Endothelial cell of umbilical vein (primary cell): ENCODE data around the gene CERK. TPM values are rescaled to one million over a fixed set of nuclear protein-coding genes. Genes with fewer than 3 reads are reported as not detected.

Experiments used
- BruUV-seq: library from RNA; stranded (reverse); fragments of 400-500 nt; replicated peaks from 2 replicates; lab custom pipeline; 2021; lab: Mats Ljungman, UMichigan
- CTCF ChIA-PET: fragments of 300-600, 350-600 bp; sonication (Branson Sonifier 250); formaldehyde crosslinking; loops from one replicate; lab custom pipeline; 2021; ENCODE audit warnings: antibody characterized with exemption, inconsistent platforms; lab: Charles Lee
- POLR2A ChIA-PET: fragments of 300-600, 350-600 bp; sonication (Branson Sonifier 250); formaldehyde crosslinking; loops from one replicate; lab custom pipeline; 2021; ENCODE audit warnings: antibody characterized with exemption, inconsistent platforms; lab: Charles Lee
- DNase-seq: peaks from one replicate; pipeline ENCODE4 v3.0.0-alpha.2; 2011; ENCODE audit warnings: low read depth, low spot score
- FAIRE-seq: peaks from 2 replicates; lab custom pipeline; 2011; peaks lifted over from hg19 to GRCh38; lab: Jason Lieb, UNC
- H2AFZ ChIP-seq: 2 replicates; pipeline ENCODE4 v1.6.0; 2012; ENCODE audit warnings: low read depth, low read length, control low read depth, inconsistent platforms
- H3K27ac ChIP-seq: 2 replicates; pipeline ENCODE4 v1.5.1; 2011; ENCODE audit warnings: low read depth, mild to moderate bottlenecking, control low read depth, low read length, moderate library complexity; ENCODE audit not compliant: insufficient read depth
- H3K27me3 ChIP-seq, 2 experiments: 2 replicates each; pipeline versions ENCODE4 v1.6.0 to v1.6.1; 2011; ENCODE audit warnings: low read length in 2 of 2, mixed read lengths in 1 of 2; ENCODE audit not compliant: control insufficient read depth in 2 of 2, insufficient read depth in 2 of 2
- H3K36me3 ChIP-seq, 2 experiments: 2 replicates in 1 of 2; 3 replicates in 1 of 2; pipeline ENCODE4 v1.5.1; 2011; ENCODE audit warnings: low read length in 2 of 2, mild to moderate bottlenecking in 1 of 2, moderate library complexity in 1 of 2; ENCODE audit not compliant: control insufficient read depth in 2 of 2, insufficient read depth in 2 of 2; ENCODE audit errors: extremely low read depth in 1 of 2
- H3K4me1 ChIP-seq: 3 replicates; pipeline ENCODE4 v1.5.1; 2011; ENCODE audit warnings: mild to moderate bottlenecking, low read length; ENCODE audit not compliant: control insufficient read depth, insufficient read depth; ENCODE audit errors: extremely low read depth
- H3K4me2 ChIP-seq: 2 replicates; pipeline ENCODE4 v1.6.1; 2011; ENCODE audit warnings: low read length, control low read depth, mixed read lengths; ENCODE audit not compliant: insufficient read depth
- H3K4me3 ChIP-seq, 3 experiments: fragments of 200-600 bp in 1 of 3; sonication (generic), shearing (Covaris generic) in 1 of 3; replicated peaks in 1 of 3; 2 replicates each; pipeline ENCODE4 v1.5.1; 2011 to 2016; ENCODE audit warnings: control low read depth in 3 of 3, low read length in 3 of 3, mild to moderate bottlenecking in 2 of 3, inconsistent platforms in 1 of 3, low read depth in 1 of 3, moderate library complexity in 1 of 3; ENCODE audit not compliant: insufficient read depth in 1 of 3
- H3K79me2 ChIP-seq: 2 replicates; pipeline ENCODE4 v1.6.0; 2012; ENCODE audit warnings: low read length, inconsistent platforms; ENCODE audit not compliant: control insufficient read depth, insufficient read depth
- H3K9ac ChIP-seq: replicated peaks from 2 replicates; pipeline ENCODE3; 2011; ENCODE audit warnings: low read length, control low read depth; ENCODE audit not compliant: insufficient read depth; ENCODE audit errors: extremely low read depth
- H3K9me1 ChIP-seq: replicated peaks from 3 replicates; pipeline ENCODE4 v1.6.0; 2011; ENCODE audit warnings: mild to moderate bottlenecking, low read length; ENCODE audit not compliant: control insufficient read depth, insufficient read depth; ENCODE audit errors: extremely low read depth
- H3K9me3 ChIP-seq: replicated peaks from 2 replicates; pipeline ENCODE4 v1.5.1; 2012; ENCODE audit warnings: low read length, inconsistent platforms; ENCODE audit not compliant: control insufficient read depth, insufficient read depth
- H4K20me1 ChIP-seq: replicated peaks from 2 replicates; pipeline ENCODE3; 2011; ENCODE audit warnings: mild to moderate bottlenecking, low read length; ENCODE audit not compliant: control insufficient read depth, insufficient read depth; ENCODE audit errors: extremely low read depth
- EZH2 ChIP-seq: IDR thresholded peaks from 2 replicates; pipeline ENCODE4 v1.6.1; 2012; ENCODE audit warnings: borderline replicate concordance, low read depth, mild to moderate bottlenecking, moderate library complexity, low read length, inconsistent platforms; ENCODE audit not compliant: severe bottlenecking
- FOS ChIP-seq: IDR thresholded peaks from 2 replicates; pipeline ENCODE4 v1.6.1; 2011; ENCODE audit warnings: mild to moderate bottlenecking, low read length, moderate library complexity, borderline replicate concordance; ENCODE audit not compliant: insufficient read depth
- GATA2 ChIP-seq: IDR thresholded peaks from 2 replicates; pipeline ENCODE4 v1.7.0; 2011; ENCODE audit warnings: low read depth, mild to moderate bottlenecking, moderate library complexity, mixed read lengths, low read length; ENCODE audit not compliant: insufficient read length, insufficient read depth
- JUN ChIP-seq: IDR thresholded peaks from 2 replicates; pipeline ENCODE4 v1.6.1; 2011; ENCODE audit warnings: borderline replicate concordance, low read depth; ENCODE audit not compliant: insufficient read length, insufficient read depth
- MYC ChIP-seq: IDR thresholded peaks from one replicate; pipeline ENCODE4 v1.6.1; 2011; ENCODE audit warnings: mild to moderate bottlenecking, low read depth, low read length
- POLR2A ChIP-seq: IDR thresholded peaks from 2 replicates; pipeline ENCODE4 v1.6.1; 2012; ENCODE audit warnings: low read depth, mild to moderate bottlenecking, control low read depth, low read length
- POLR2AphosphoS5 ChIP-seq: IDR thresholded peaks from 2 replicates; pipeline ENCODE4 v1.6.1; 2012; ENCODE audit warnings: low read depth, mild to moderate bottlenecking, control low read depth, low read length, moderate library complexity; ENCODE audit not compliant: insufficient read depth
- dilution Hi-C: fragments of 300-500 bp; cut with MboI; formaldehyde crosslinking; loops from one replicate; pipeline ENCODE4 v1.15.0; 2019; ENCODE audit warnings: low sequenced_read_pairs; ENCODE audit not compliant: extremely low pct_ligation_motif_present
- intact Hi-C: fragments of 100-400 bp; cut with micrococcal nuclease; formaldehyde crosslinking; loops from one replicate; pipeline ENCODE4 v1.10.0; 2022
- polyA plus RNA-seq, 4 experiments: library from polyadenylated mRNA; depleted of rRNA in 3 of 4; stranded (reverse) in 3 of 4; unstranded in 1 of 4; fragments of >200 nt; gene quantifications; 2 replicates each; pipeline versions ENCODE4 v1.2.1 to v1.2.3, GENCODE V29; 2011 to 2012; ENCODE audit warnings: missing spikeins in 1 of 4
- total RNA-seq: library from RNA; stranded (reverse); gene quantifications from 2 replicates; pipeline ENCODE4 v1.2.3, GENCODE V29; 2021
- TF ChIP-seq, protein P1 (sequence below): IDR thresholded peaks from 2 replicates; pipeline ENCODE4 v1.6.1; 2011; ENCODE audit not compliant: insufficient read depth, insufficient read length
- TF ChIP-seq, protein P2 (sequence below), 2 donors: IDR thresholded peaks; 1 replicate in 1 of 2; 2 replicates in 1 of 2; pipeline ENCODE4 v1.5.1; 2011; ENCODE audit warnings: low read length in 2 of 2, mild to moderate bottlenecking in 2 of 2, moderate library complexity in 2 of 2, control low read depth in 1 of 2, inconsistent platforms in 1 of 2, low read depth in 1 of 2; ENCODE audit not compliant: insufficient read depth in 1 of 2; ENCODE audit errors: extremely low read depth in 1 of 2

CERK gene
- total and polyA plus RNA-seq, 2 donors (not counting 3 experiments of a cell fraction or from before 2014, with no cell fraction given): 61.1 to 88.0 TPM

DNA sequence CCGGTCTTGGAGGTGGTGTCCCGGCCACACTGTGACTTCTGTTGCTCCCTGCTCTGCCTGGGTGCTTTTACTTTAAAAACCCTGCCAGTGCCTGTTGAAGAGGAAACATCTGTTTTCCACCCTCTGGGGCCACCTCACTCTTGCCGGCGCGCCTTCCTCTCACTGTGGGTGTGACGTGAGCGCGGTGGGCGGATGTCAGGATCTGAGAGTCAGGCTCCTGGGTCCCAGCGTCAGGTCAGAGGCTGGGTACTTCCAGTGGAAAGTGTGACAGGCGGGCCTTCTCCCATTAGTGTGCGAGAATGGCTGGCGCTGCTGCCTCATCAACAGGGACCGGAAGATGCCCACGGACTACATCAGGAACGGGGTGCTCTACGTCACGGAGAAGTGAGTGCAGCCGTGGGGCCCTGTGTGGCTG is 63.7 kb downstream of the CERK start:
- intact Hi-C loops: no loop called here
- POLR2A ChIA-PET: no interaction called here

More for the DNA sequence above, 63.7 kb downstream of the CERK start:
- CTCF ChIA-PET: no interaction called here
- no peaks in the 10 kb centered on the region for H3K4me1 ChIP-seq
- no peak overlapping the region for H3K27ac ChIP-seq
- no peaks in the 10 kb centered on the region for H3K9me3 ChIP-seq
- BruUV-seq: no TSS peak
- H3K4me3 ChIP-seq: no peak overlapping the region
- H3K79me2 ChIP-seq: no peaks in the 10 kb centered on the region
- H3K36me3 ChIP-seq: no peaks in the 10 kb centered on the region
- DNase-seq: peak; percentile 36
- TF ChIP-seq GATA2: no peak
- no peak for TF ChIP-seq EZH2
- TF ChIP-seq, protein P1, sequence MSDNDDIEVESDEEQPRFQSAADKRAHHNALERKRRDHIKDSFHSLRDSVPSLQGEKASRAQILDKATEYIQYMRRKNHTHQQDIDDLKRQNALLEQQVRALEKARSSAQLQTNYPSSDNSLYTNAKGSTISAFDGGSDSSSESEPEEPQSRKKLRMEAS: no peak
- TF ChIP-seq, protein P2, sequence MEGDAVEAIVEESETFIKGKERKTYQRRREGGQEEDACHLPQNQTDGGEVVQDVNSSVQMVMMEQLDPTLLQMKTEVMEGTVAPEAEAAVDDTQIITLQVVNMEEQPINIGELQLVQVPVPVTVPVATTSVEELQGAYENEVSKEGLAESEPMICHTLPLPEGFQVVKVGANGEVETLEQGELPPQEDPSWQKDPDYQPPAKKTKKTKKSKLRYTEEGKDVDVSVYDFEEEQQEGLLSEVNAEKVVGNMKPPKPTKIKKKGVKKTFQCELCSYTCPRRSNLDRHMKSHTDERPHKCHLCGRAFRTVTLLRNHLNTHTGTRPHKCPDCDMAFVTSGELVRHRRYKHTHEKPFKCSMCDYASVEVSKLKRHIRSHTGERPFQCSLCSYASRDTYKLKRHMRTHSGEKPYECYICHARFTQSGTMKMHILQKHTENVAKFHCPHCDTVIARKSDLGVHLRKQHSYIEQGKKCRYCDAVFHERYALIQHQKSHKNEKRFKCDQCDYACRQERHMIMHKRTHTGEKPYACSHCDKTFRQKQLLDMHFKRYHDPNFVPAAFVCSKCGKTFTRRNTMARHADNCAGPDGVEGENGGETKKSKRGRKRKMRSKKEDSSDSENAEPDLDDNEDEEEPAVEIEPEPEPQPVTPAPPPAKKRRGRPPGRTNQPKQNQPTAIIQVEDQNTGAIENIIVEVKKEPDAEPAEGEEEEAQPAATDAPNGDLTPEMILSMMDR (IDR thresholded peaks at IDR 0.05; ENCODE audit: extremely low read depth in 1 of 2, insufficient read depth in 1 of 2, low read depth in 1 of 2, low read length in 2 of 2): no peak
- no peak for TF ChIP-seq POLR2A
- no peak for TF ChIP-seq MYC
- TF ChIP-seq FOS: no peak
- no peak for TF ChIP-seq JUN
- TF ChIP-seq POLR2AphosphoS5: no peak
- no peak overlapping the region for H3K9ac ChIP-seq
- FAIRE-seq: no peak
- no peaks in the 10 kb centered on the region for H4K20me1 ChIP-seq
- no peak overlapping the region for H3K4me2 ChIP-seq
- dilution Hi-C loops: no loop called here
- H3K27me3 ChIP-seq: no peaks in the 10 kb centered on the region
- no peaks in the 10 kb centered on the region for H3K9me1 ChIP-seq
- no peak overlapping the region for H2AFZ ChIP-seq
